Caco-2 (cell line): Measurements from ENCODE around the gene DHX38. TPM values are rescaled to one million over a fixed set of nuclear protein-coding genes. Genes with fewer than 3 reads are reported as not detected.
A peak's percentile ranks its signal among the peaks of the same experiment; 100 is the strongest.
"Not testable (repeated sequence)": the region's sequence is repeated elsewhere in the genome, so short reads cannot be mapped to it uniquely, and the experiment has no call there.

Source experiments
- BruUV-seq: library from RNA; stranded (reverse); fragments of 400-500 nt; replicated peaks from 2 replicates; lab custom pipeline; 2021; lab: Mats Ljungman, UMichigan
- CTCF ChIA-PET: fragments of 300-600 bp; sonication (Branson Sonifier 250); formaldehyde crosslinking; loops from one replicate; lab custom pipeline; 2022; ENCODE audit warnings: antibody characterized with exemption; lab: Charles Lee
- POLR2A ChIA-PET: fragments of 300-600 bp; sonication (Branson Sonifier 250); formaldehyde crosslinking; loops from one replicate; lab custom pipeline; 2022; ENCODE audit warnings: antibody characterized with exemption; lab: Charles Lee
- DNase-seq, 2 experiments: peaks; one replicate each; pipeline versions ENCODE4 v3.0.0 to v3.0.0-alpha.2; 2020 to 2022
- H3K27me3 ChIP-seq: replicated peaks from 2 replicates; pipeline ENCODE4 v1.6.0; 2011; ENCODE audit warnings: low read length; ENCODE audit not compliant: control insufficient read depth, insufficient read depth
- H3K36me3 ChIP-seq: 2 replicates; pipeline ENCODE4 v1.5.1; 2011; ENCODE audit warnings: low read length; ENCODE audit not compliant: control insufficient read depth, insufficient read depth
- H3K4me1 ChIP-seq: fragments of 250-450 bp; sonication (Bioruptor Pico); 2 replicates; pipeline ENCODE4 v1.5.1; 2020; ENCODE audit warnings: mild to moderate bottlenecking
- H3K4me3 ChIP-seq: 2 replicates; pipeline ENCODE4 v1.5.1; 2011; ENCODE audit warnings: low read depth, mild to moderate bottlenecking, control low read depth, low read length
- H3K9me3 ChIP-seq: fragments of 250-450 bp; sonication (Bioruptor Pico); 2 replicates; pipeline ENCODE4 v1.5.1; 2020; ENCODE audit warnings: mild to moderate bottlenecking, moderate library complexity
- H3K27ac Mint-ChIP-seq: one replicate; pipeline ENCODE4 v1.8.0; 2022; ENCODE audit warnings: mixed read lengths; ENCODE audit not compliant: unreplicated experiment
- H3K27me3 Mint-ChIP-seq: one replicate; pipeline ENCODE4 v1.8.0; 2022; ENCODE audit warnings: mixed read lengths; ENCODE audit not compliant: insufficient read depth, unreplicated experiment
- H3K36me3 Mint-ChIP-seq: one replicate; pipeline ENCODE4 v1.8.0; 2022; ENCODE audit warnings: mild to moderate bottlenecking, mixed read lengths; ENCODE audit not compliant: insufficient read depth, unreplicated experiment
- H3K4me1 Mint-ChIP-seq: one replicate; pipeline ENCODE4 v1.8.0; 2022; ENCODE audit warnings: low read depth, mixed read lengths; ENCODE audit not compliant: unreplicated experiment
- H3K4me3 Mint-ChIP-seq: one replicate; pipeline ENCODE4 v1.8.0; 2022; ENCODE audit warnings: mild to moderate bottlenecking, moderate library complexity, mixed read lengths; ENCODE audit not compliant: unreplicated experiment
- H3K9me3 Mint-ChIP-seq: one replicate; pipeline ENCODE4 v1.8.0; 2022; ENCODE audit warnings: mixed read lengths; ENCODE audit not compliant: unreplicated experiment
- intact Hi-C: fragments of 100-400 bp; cut with micrococcal nuclease; formaldehyde crosslinking; loops from one replicate; pipeline ENCODE4 v1.10.0; 2022; ENCODE audit not compliant: unreplicated experiment
- total RNA-seq: library from RNA; stranded (reverse); gene quantifications from 2 replicates; pipeline ENCODE4 v1.2.3, GENCODE V29; 2022
- TF ChIP-seq, protein P1 (sequence below), 2 experiments: fragments of 200-600 bp in 1 of 2; IDR thresholded peaks; 1 replicate in 1 of 2; 2 replicates in 1 of 2; pipeline versions ENCODE4 v1.5.1 to v1.8.0; 2011 to 2022; ENCODE audit warnings: antibody characterized with exemption in 1 of 2, control low read depth in 1 of 2, inconsistent platforms in 1 of 2, low read depth in 1 of 2, low read length in 1 of 2, mild to moderate bottlenecking in 1 of 2, moderate library complexity in 1 of 2; ENCODE audit not compliant: insufficient read depth in 1 of 2, severe bottlenecking in 1 of 2, unreplicated experiment in 1 of 2

DHX38 gene
- total RNA-seq, 1 experiment from 2014 or later, result 89.1 TPM

DNA sequence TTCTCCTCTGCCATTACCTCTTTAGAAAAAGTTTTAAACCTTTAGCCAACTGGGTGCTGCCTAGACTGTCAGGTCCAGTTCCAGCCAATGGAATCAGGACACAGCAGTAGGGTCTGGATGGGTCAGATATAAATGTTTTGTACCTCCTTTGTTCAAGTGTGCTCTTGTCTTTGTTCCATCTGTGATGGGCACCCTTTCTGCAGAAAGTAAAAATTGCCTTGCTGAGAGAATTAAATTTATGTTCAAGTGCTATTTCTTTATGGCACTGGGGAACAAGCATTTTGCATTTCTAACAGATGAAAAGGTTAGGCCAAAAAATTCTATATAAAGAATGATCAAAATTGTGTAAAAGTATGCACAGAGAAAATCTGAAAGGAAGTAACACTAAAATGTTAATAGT, 44.5 kb upstream of the DHX38 start:
- no peaks in the 10 kb centered on the region for H3K27me3 ChIP-seq
- TF ChIP-seq, protein P1, sequence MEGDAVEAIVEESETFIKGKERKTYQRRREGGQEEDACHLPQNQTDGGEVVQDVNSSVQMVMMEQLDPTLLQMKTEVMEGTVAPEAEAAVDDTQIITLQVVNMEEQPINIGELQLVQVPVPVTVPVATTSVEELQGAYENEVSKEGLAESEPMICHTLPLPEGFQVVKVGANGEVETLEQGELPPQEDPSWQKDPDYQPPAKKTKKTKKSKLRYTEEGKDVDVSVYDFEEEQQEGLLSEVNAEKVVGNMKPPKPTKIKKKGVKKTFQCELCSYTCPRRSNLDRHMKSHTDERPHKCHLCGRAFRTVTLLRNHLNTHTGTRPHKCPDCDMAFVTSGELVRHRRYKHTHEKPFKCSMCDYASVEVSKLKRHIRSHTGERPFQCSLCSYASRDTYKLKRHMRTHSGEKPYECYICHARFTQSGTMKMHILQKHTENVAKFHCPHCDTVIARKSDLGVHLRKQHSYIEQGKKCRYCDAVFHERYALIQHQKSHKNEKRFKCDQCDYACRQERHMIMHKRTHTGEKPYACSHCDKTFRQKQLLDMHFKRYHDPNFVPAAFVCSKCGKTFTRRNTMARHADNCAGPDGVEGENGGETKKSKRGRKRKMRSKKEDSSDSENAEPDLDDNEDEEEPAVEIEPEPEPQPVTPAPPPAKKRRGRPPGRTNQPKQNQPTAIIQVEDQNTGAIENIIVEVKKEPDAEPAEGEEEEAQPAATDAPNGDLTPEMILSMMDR (IDR thresholded peaks at IDR 0.05; ENCODE audit: insufficient read depth in 1 of 2, low read depth in 1 of 2, low read length in 1 of 2, severe bottlenecking in 1 of 2, unreplicated experiment in 1 of 2), result no peak
- no peaks in the 10 kb centered on the region for H3K36me3 ChIP-seq
- peaks cover 18% of the 10 kb centered on the region for H3K9me3 Mint-ChIP-seq
- no TSS peak for BruUV-seq
- H3K4me1 Mint-ChIP-seq, result peaks cover 5% of the 10 kb centered on the region
- no peak overlapping the region for H3K4me3 Mint-ChIP-seq
- peaks cover 6% of the 10 kb centered on the region; the same call in 1 of the 2 replicates for H3K9me3 ChIP-seq
- no peak overlapping the region for H3K4me3 ChIP-seq
- H3K27me3 Mint-ChIP-seq, result peaks cover 14% of the 10 kb centered on the region
- H3K27ac Mint-ChIP-seq, result no peak overlapping the region
- no peaks in the 10 kb centered on the region for H3K36me3 Mint-ChIP-seq
- intact Hi-C loops, result no loop called here
- ChIA-PET CTCF (no interaction called here), POLR2A (no interaction called here)
- DNase-seq, result no peak
- H3K4me1 ChIP-seq, result no peaks in the 10 kb centered on the region

DNA sequence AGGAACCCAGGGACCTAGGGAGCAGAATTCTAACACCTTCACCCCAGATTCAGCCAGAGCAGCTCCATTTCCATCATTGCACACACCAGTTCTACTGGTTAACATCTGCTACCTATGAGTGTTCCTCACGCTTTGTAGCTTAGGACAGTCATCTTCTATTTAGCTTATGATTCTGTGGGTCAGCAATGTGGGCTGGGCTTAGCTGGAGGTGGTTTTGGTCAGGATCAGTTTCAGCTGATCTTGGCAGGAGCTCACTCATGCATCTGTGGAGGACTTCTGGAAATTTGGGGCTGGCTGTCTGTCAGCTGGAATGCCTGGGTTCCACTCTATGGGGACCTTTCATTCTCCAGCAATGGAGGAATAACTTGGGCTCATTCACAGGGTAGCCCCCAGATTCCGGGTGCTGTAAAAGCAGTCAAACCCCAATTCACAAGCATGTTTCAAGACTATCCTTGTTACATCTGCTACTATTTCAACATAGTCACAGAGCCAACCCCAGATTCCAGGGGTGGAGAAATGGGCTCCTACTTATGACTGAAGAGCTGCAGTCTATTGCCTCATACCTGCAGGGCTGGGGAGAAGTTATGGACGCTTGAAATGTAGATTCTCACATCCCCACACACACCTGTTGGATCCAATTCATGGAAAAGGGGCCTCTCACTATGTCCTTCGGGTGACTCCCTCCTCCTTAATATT, 42.7 kb upstream of the DHX38 start:
- ChIA-PET CTCF (interaction anchor here (0.9 kb wide), 1 partner anchor 43 kb away, joined by 3 read pairs; the partner anchor contains the start of genes DHX38 and TXNL4B), POLR2A (no interaction called here)
- intact Hi-C loops, result no loop called here

DNA sequence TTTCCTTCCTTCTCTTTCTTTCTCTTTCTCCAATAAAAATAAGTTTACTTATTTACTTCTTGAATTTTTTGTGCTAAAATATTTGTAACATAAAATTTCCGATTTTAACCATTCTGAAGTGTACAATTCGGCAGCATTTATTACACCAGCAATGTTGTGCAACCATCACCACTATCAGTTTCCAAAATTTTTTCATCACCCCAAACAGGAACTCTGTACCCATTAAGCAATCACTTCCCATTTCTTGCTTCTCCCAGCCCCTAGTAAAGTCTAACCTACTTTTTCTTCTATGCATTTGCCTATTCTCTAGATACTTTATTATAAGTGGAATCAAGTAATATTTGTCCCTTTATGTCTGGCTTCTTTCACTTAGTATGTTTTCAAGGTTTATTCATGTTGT, 41.8 kb upstream of the DHX38 start:
- CTCF ChIA-PET, result no interaction called here
- H3K9me3 ChIP-seq, result peaks cover 6% of the 10 kb centered on the region; the same call in 1 of the 2 replicates
- no peak for DNase-seq
- Mint-ChIP-seq H3K9me3 (peaks cover 18% of the 10 kb centered on the region), H3K27ac (no peak overlapping the region), H3K27me3 (peaks cover 9% of the 10 kb centered on the region), H3K4me1 (peaks cover 11% of the 10 kb centered on the region), H3K4me3 (no peak overlapping the region), H3K36me3 (no peaks in the 10 kb centered on the region)
- no peaks in the 10 kb centered on the region for H3K27me3 ChIP-seq
- no peak overlapping the region for H3K4me3 ChIP-seq
- H3K4me1 ChIP-seq, result no peaks in the 10 kb centered on the region
- H3K36me3 ChIP-seq, result no peaks in the 10 kb centered on the region
- POLR2A ChIA-PET, result no interaction called here
- intact Hi-C loops, result no loop called here
- TF ChIP-seq, protein P1 (IDR thresholded peaks at IDR 0.05; ENCODE audit: insufficient read depth in 1 of 2, low read depth in 1 of 2, low read length in 1 of 2, severe bottlenecking in 1 of 2, unreplicated experiment in 1 of 2), result no peak
- BruUV-seq, result no TSS peak

More for the DNA sequence above, 42.7 kb upstream of the DHX38 start:
- Mint-ChIP-seq H3K27ac (no peak overlapping the region), H3K36me3 (no peaks in the 10 kb centered on the region), H3K9me3 (peaks cover 18% of the 10 kb centered on the region), H3K4me1 (peaks cover 11% of the 10 kb centered on the region), H3K27me3 (peaks cover 9% of the 10 kb centered on the region), H3K4me3 (no peak overlapping the region)
- no TSS peak for BruUV-seq
- Histone ChIP-seq H3K9me3 (peaks cover 6% of the 10 kb centered on the region; the same call in 1 of the 2 replicates), H3K4me3 (no peak overlapping the region), H3K36me3 (no peaks in the 10 kb centered on the region), H3K27me3 (no peaks in the 10 kb centered on the region), H3K4me1 (no peaks in the 10 kb centered on the region)
- TF ChIP-seq, protein P1 (IDR thresholded peaks at IDR 0.05; ENCODE audit: insufficient read depth in 1 of 2, low read depth in 1 of 2, low read length in 1 of 2, severe bottlenecking in 1 of 2, unreplicated experiment in 1 of 2), result no peak
- DNase-seq, result no peak

DNA sequence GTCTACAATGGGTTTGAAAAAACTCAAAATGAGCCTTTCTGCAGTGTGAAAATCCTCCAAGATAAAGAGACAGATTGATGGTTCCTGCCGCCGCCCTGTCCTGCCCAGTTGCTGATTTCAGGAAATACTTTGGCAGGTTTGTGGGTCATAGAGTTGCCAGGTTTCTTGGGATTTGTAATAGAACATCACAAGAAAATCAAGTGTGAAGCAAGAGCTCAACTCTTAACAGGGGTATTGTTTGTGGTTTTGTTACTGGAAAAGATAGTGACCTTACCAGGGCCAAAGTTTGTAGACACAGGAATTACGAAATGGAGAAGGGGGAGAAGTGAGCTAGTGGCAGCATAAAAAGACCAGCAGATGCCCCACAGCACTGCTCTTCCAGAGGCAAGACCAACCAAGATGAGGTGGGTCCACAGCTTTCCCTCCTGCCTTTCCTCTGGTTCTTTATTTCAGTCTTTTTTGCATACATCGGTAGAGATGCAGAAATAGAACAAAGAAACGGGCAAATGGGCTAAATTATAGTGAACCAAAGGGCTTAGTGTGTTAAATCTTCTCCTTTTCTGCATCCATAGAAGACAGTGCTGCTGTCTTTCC, 39.3 kb upstream of the DHX38 start, which contains the start of gene HP:
HP (plus strand) TSS at position 252 of the 594 bp plus-strand sequence; CDS start at position 400, 148 bp downstream.
- H3K36me3 ChIP-seq, H3K36me3 Mint-ChIP-seq, H3K27me3 ChIP-seq, H3K27ac Mint-ChIP-seq, H3K9me3 ChIP-seq, H3K4me1 ChIP-seq, BruUV-seq, intact Hi-C loops, H3K4me3 Mint-ChIP-seq, H3K4me3 ChIP-seq, H3K9me3 Mint-ChIP-seq: not testable (repeated sequence)
- peak in 1 of 2 experiments; percentile 19 for DNase-seq
- CTCF ChIA-PET, result interaction anchor here (1.0 kb wide), 1 partner anchor 8 kb away, joined by 4 read pairs; the partner anchor contains the start of gene HPR
- POLR2A ChIA-PET, result interaction anchor here (1.0 kb wide), 1 partner anchor 39 kb away, joined by 3 read pairs; the partner anchor contains the start of genes DHX38 and TXNL4B
- Mint-ChIP-seq H3K4me1 (peaks cover 11% of the 10 kb centered on the region), H3K27me3 (peaks cover 12% of the 10 kb centered on the region)
